MM.1S (cell line): ENCODE measurements around the gene PLCD4.

ENCODE experiments used
- EZH2 ChIP-seq: fragments of 300-600 bp; sonication (generic); optimal IDR thresholded peaks from 2 replicates; pipeline ENCODE3; 2017; ENCODE audit warnings: low read depth, mild to moderate bottlenecking, antibody characterized with exemption, low read length, mixed read lengths
- EZH2phosphoT487 ChIP-seq: fragments of 300-600 bp; sonication (generic); IDR thresholded peaks from 2 replicates; pipeline ENCODE4 v1.6.1; 2018; ENCODE audit warnings: antibody characterized with exemption, low read length
- TF ChIP-seq, protein P1 (sequence below): fragments of 300-600 bp; sonication (generic); IDR thresholded peaks from 2 replicates; pipeline ENCODE4 v1.5.1; 2016; ENCODE audit warnings: antibody characterized with exemption, low read length, mixed read lengths

DNA sequence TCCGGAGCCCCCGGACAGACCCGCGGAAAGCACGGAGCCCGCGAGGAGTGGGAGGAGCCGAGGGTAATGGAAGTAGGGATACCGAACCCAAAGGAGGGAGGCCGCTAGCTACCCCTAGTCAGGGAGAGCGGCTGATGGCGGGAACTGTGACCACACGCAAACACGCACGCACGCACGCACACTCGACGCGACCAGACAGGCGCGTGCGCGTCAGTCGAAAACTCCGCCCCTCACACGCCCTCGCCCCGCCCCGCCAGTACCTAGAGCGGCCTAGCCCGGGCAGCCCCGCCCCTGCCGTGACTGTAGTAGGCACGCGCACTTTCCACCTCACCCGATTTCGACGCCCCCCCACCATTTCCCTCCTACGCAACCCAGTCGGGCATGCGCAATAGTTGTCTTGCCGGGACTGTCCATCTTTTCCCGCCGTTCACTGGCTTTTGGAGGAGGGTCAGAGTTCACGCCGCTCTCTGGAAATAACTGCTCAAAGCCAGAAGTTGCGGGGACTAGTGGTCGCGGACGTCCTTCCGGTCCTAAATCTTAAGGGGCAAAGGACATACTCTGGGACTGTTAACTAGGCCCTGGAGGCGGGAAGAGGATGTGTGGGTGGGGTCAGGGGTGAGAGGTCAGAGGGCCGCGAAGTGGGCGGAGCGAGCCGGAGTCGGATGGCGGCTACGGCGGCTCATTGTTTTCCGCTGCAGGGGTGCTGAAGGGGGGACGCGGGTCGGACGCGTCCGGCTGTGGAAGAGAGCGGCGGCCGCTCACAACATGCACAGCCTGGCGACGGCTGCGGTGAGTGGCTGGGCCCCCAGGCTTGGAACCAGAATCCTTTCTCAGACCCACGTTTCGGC lies 39.3 kb upstream of the PLCD4 start, which contains the start of the genes CNOT9 and USP37:
- TF ChIP-seq EZH2, result no peak
- TF ChIP-seq, protein P1, sequence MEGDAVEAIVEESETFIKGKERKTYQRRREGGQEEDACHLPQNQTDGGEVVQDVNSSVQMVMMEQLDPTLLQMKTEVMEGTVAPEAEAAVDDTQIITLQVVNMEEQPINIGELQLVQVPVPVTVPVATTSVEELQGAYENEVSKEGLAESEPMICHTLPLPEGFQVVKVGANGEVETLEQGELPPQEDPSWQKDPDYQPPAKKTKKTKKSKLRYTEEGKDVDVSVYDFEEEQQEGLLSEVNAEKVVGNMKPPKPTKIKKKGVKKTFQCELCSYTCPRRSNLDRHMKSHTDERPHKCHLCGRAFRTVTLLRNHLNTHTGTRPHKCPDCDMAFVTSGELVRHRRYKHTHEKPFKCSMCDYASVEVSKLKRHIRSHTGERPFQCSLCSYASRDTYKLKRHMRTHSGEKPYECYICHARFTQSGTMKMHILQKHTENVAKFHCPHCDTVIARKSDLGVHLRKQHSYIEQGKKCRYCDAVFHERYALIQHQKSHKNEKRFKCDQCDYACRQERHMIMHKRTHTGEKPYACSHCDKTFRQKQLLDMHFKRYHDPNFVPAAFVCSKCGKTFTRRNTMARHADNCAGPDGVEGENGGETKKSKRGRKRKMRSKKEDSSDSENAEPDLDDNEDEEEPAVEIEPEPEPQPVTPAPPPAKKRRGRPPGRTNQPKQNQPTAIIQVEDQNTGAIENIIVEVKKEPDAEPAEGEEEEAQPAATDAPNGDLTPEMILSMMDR, result no peak
- TF ChIP-seq EZH2phosphoT487, result no peak
